Dermis microvascular lymphatic vessel endothelial cell (primary cell): ENCODE results near the gene NRIP1. TPM values are rescaled to one million over a fixed set of nuclear protein-coding genes. Genes with fewer than 3 reads are reported as not detected.
"Not testable (repeated sequence)": the region's sequence is repeated elsewhere in the genome, so short reads cannot be mapped to it uniquely, and the experiment has no call there.

ENCODE experiments used
- DNase-seq, 2 donors: peaks; one replicate each; pipeline versions ENCODE4 v3.0.0 to v3.0.0-alpha.2; 2010; ENCODE audit warnings: low read depth in 2 of 2
- total RNA-seq: library from RNA; depleted of rRNA; stranded (reverse); fragments of >200 nt; gene quantifications from 2 replicates; pipeline ENCODE4 v1.2.1, GENCODE V29; 2014

The NRIP1 gene
- total RNA-seq, 1 donor from 2014 or later: 35.6 TPM

GRCh38 chr21:14981246-14981645 is 83.6 kb downstream of the NRIP1 start:
- no peak for DNase-seq

- no peak for DNase-seq
Observed at GRCh38 chr21:14979264-14979663, 85.5 kb downstream of the NRIP1 start.

GRCh38 chr21:14977814-14978213 is 87.0 kb downstream of the NRIP1 start:
- no peak for DNase-seq

- no peak for DNase-seq
Observed at GRCh38 chr21:14975136-14975919, 89.5 kb downstream of the NRIP1 start.

- DNase-seq: no peak
Observed at GRCh38 chr21:14972678-14973077, 92.1 kb downstream of the NRIP1 start.

- DNase-seq: no peak
Observed at GRCh38 chr21:14968821-14969220, 96.0 kb downstream of the NRIP1 start.

GRCh38 chr21:14968029-14968428 is 96.8 kb downstream of the NRIP1 start:
- no peak for DNase-seq

- no peak for DNase-seq
Observed at GRCh38 chr21:14964621-14965020, 100.2 kb downstream of the NRIP1 start.

- no peak for DNase-seq
Observed at GRCh38 chr21:14962217-14962616, 102.6 kb downstream of the NRIP1 start.

GRCh38 chr21:14961502-14961901 is 103.3 kb downstream of the NRIP1 start:
- no peak for DNase-seq

GRCh38 chr21:14959343-14959742 is 105.5 kb downstream of the NRIP1 start:
- DNase-seq: no peak

GRCh38 chr21:14957836-14958235 is 107.0 kb downstream of the NRIP1 start:
- DNase-seq: no peak

- no peak for DNase-seq
Observed at GRCh38 chr21:14956807-14957206, 108.0 kb downstream of the NRIP1 start.

- DNase-seq: no peak
Observed at GRCh38 chr21:14955936-14956520, 108.8 kb downstream of the NRIP1 start.

GRCh38 chr21:14952916-14953315 is 111.9 kb downstream of the NRIP1 start:
- DNase-seq: no peak

- no peak for DNase-seq
Observed at GRCh38 chr21:14949603-14950002, 115.2 kb downstream of the NRIP1 start.

- no peak for DNase-seq
Observed at GRCh38 chr21:14947613-14948160, 117.1 kb downstream of the NRIP1 start.

GRCh38 chr21:14945176-14945575 is 119.6 kb downstream of the NRIP1 start:
- no peak for DNase-seq

- DNase-seq: no peak
Observed at GRCh38 chr21:14943616-14944015, 121.2 kb downstream of the NRIP1 start.

- DNase-seq: no peak
Observed at GRCh38 chr21:14942801-14943490, 121.9 kb downstream of the NRIP1 start.

- DNase-seq: not testable (repeated sequence)
Observed at GRCh38 chr21:14927324-14927723, 137.5 kb downstream of the NRIP1 start.

GRCh38 chr21:14926186-14926585 is 138.6 kb downstream of the NRIP1 start:
- no peak for DNase-seq
